A549 (cell line): ENCODE data around the gene PCYT1A. TPM values are rescaled to one million over a fixed set of nuclear protein-coding genes. Genes with fewer than 3 reads are reported as not detected.
A peak's percentile ranks its signal among the peaks of the same experiment; 100 is the strongest.

ENCODE experiments used
- ATAC-seq, 2 experiments: fragments of 200-7000 bp in 1 of 2; fragments of >200 bp in 1 of 2; cut with Nextera tagmentation in 1 of 2; cut with Tn5 transposase in 1 of 2; 3 replicates each; pipeline versions ENCODE4 v1.8.0 to v1.9.1; 2018 to 2020; ENCODE audit warnings: mild to moderate bottlenecking in 1 of 2, moderate library complexity in 1 of 2
- CTCF ChIA-PET: fragments of 300-600 bp; sonication (Branson Sonifier 250); formaldehyde crosslinking; extraction: SDS; loops from one replicate; lab custom pipeline; 2021; ENCODE audit warnings: antibody characterized with exemption, inconsistent platforms; lab: Yijun Ruan, JAX
- POLR2A ChIA-PET: fragments of 350-600 bp; formaldehyde crosslinking; extraction: SDS; loops from one replicate; lab custom pipeline; 2021; ENCODE audit warnings: antibody characterized with exemption, inconsistent platforms; lab: Yijun Ruan, JAX
- DNase-seq, 2 experiments: peaks; one replicate each; pipeline versions ENCODE4 v3.0.0 to v3.0.0-alpha.2; 2011 to 2016; ENCODE audit warnings: low read depth in 1 of 2, low spot score in 1 of 2
- FAIRE-seq: peaks from 2 replicates; lab custom pipeline; 2011; peaks lifted over from hg19 to GRCh38; lab: Jason Lieb, UNC
- H3K27ac ChIP-seq, 2 experiments: fragments of >200 bp; sonication (Bioruptor Twin); formaldehyde crosslinking; 3 replicates each; pipeline ENCODE4 v1.5.1; 2016 to 2017
- H3K4me1 ChIP-seq: fragments of >200 bp; sonication (Bioruptor Twin); formaldehyde crosslinking; 3 replicates; pipeline ENCODE4 v1.6.1; 2016
- H3K4me2 ChIP-seq: fragments of >200 bp; sonication (Bioruptor Twin); formaldehyde crosslinking; 3 replicates; pipeline ENCODE4 v1.6.1; 2016
- H3K4me3 ChIP-seq: fragments of >200 bp; sonication (Bioruptor Twin); formaldehyde crosslinking; 3 replicates; pipeline ENCODE4 v1.5.1; 2016
- H3K9me3 ChIP-seq: fragments of >200 bp; sonication (Bioruptor Twin); formaldehyde crosslinking; 3 replicates; pipeline ENCODE4 v1.6.1; 2016
- BHLHE40 ChIP-seq: IDR thresholded peaks from 2 replicates; pipeline ENCODE4 v1.6.1; 2012; ENCODE audit warnings: low read depth, low read length, inconsistent platforms
- CEBPB ChIP-seq, 2 experiments: fragments of >200 bp in 1 of 2; sonication (Bioruptor Twin) in 1 of 2; formaldehyde crosslinking in 1 of 2; IDR thresholded peaks; 2 replicates each; pipeline ENCODE4 v1.6.1; 2012 to 2016
- EHMT2 ChIP-seq: fragments of 200-600 bp; sonication (generic); IDR thresholded peaks from 2 replicates; pipeline ENCODE4 v1.6.1; 2016; ENCODE audit warnings: antibody characterized with exemption, low read depth, mild to moderate bottlenecking, moderate library complexity
- EP300 ChIP-seq, 2 experiments: fragments of >200 bp; sonication (Bioruptor Twin); formaldehyde crosslinking; IDR thresholded peaks; 2 replicates in 1 of 2; 3 replicates in 1 of 2; pipeline ENCODE4 v1.6.1; 2016 to 2017
- HDAC2 ChIP-seq: fragments of 200-600 bp; sonication (generic); IDR thresholded peaks from 2 replicates; pipeline ENCODE4 v1.6.1; 2016
- HOXB5 ChIP-seq: fragments of 250-450 bp; sonication (Bioruptor Pico); IDR thresholded peaks from 2 replicates; pipeline ENCODE4 v1.5.0; 2020; ENCODE audit warnings: mild to moderate bottlenecking, moderate library complexity
- JUN ChIP-seq, 2 experiments: fragments of >200 bp; sonication (Bioruptor Twin); formaldehyde crosslinking; IDR thresholded peaks; 2 replicates in 1 of 2; 3 replicates in 1 of 2; pipeline ENCODE4 v1.6.1; 2016 to 2017
- JUNB ChIP-seq: fragments of >200 bp; sonication (Bioruptor Twin); formaldehyde crosslinking; IDR thresholded peaks from 2 replicates; pipeline ENCODE4 v1.6.1; 2016
- MAX ChIP-seq: IDR thresholded peaks from 2 replicates; pipeline ENCODE4 v1.6.1; 2012
- MAZ ChIP-seq: fragments of 150-350 bp; IDR thresholded peaks from 2 replicates; pipeline ENCODE4 v1.6.1; 2014; ENCODE audit warnings: antibody characterized with exemption, low read depth, low read length, borderline replicate concordance
- NFE2L2 ChIP-seq: fragments of 150-350 bp; conservative IDR thresholded peaks from 2 replicates; pipeline ENCODE4 v1.6.1; 2014; ENCODE audit warnings: low read length
- PHF8 ChIP-seq: fragments of 200-600 bp; sonication (generic); IDR thresholded peaks from 2 replicates; pipeline ENCODE4 v1.6.1; 2016; ENCODE audit warnings: low read depth, mild to moderate bottlenecking, antibody characterized with exemption, moderate library complexity, borderline replicate concordance
- POLR2A ChIP-seq: IDR thresholded peaks from 2 replicates; pipeline ENCODE4 v1.6.1; 2012; ENCODE audit warnings: mild to moderate bottlenecking, low read length
- RARB ChIP-seq: fragments of 250-450 bp; sonication (Bioruptor Pico); IDR thresholded peaks from 2 replicates; pipeline ENCODE4 v1.8.0; 2021; ENCODE audit warnings: mild to moderate bottlenecking, moderate library complexity
- RCOR1 ChIP-seq: fragments of 150-350 bp; IDR thresholded peaks from 2 replicates; pipeline ENCODE4 v1.6.1; 2014; ENCODE audit warnings: antibody characterized with exemption, low read length, low read depth
- RFX5 ChIP-seq: fragments of 450-650 bp; IDR thresholded peaks from 2 replicates; pipeline ENCODE4 v1.7.1; 2014; ENCODE audit warnings: antibody characterized with exemption, mild to moderate bottlenecking, moderate library complexity
- RNF2 ChIP-seq: fragments of 200-600 bp; sonication (generic); IDR thresholded peaks from 2 replicates; pipeline ENCODE4 v1.6.1; 2016; ENCODE audit warnings: low read depth, mild to moderate bottlenecking, antibody characterized with exemption, moderate library complexity, borderline replicate concordance
- USF2 ChIP-seq: fragments of 450-650 bp; IDR thresholded peaks from 2 replicates; pipeline ENCODE4 v1.6.1; 2014; ENCODE audit warnings: antibody characterized with exemption
- ZC3H11A ChIP-seq: fragments of 450-650 bp; IDR thresholded peaks from 2 replicates; pipeline ENCODE4 v1.6.1; 2014; ENCODE audit warnings: antibody characterized with exemption, mild to moderate bottlenecking
- ZFP36 ChIP-seq: fragments of 450-650 bp; IDR thresholded peaks from 2 replicates; pipeline ENCODE4 v1.6.1; 2014; ENCODE audit warnings: borderline replicate concordance; ENCODE audit not compliant: partially characterized antibody
- WGBS: methylation state at CpG from one replicate; pipeline ENCODE4 v1.1.6; 2017; ENCODE audit errors: missing lambda C conversion rate; 5-methylcytosine and 5-hydroxymethylcytosine counted together
- polyA plus RNA-seq, 4 experiments: library from polyadenylated mRNA; depleted of rRNA in 3 of 4; stranded (reverse); fragments of >200 nt; fragmentation: RNase III in 1 of 4; extraction: RNeasy Plus Mini Kit Qiagen cat#74134 plus additional on column Dnase treatment in 1 of 4; gene quantifications; 2 replicates in 3 of 4; 3 replicates in 1 of 4; pipeline ENCODE4 v1.2.3, GENCODE V29; 2011 to 2017
- TF ChIP-seq, protein P1 (sequence below): fragments of >200 bp; sonication (Bioruptor Twin); formaldehyde crosslinking; IDR thresholded peaks from 3 replicates; pipeline ENCODE4 v1.6.1; 2016

Gene PCYT1A
- polyA plus RNA-seq, 2 of the 4 experiments (the other 2 are of a cell fraction): 41.9 to 45.4 TPM

DNA sequence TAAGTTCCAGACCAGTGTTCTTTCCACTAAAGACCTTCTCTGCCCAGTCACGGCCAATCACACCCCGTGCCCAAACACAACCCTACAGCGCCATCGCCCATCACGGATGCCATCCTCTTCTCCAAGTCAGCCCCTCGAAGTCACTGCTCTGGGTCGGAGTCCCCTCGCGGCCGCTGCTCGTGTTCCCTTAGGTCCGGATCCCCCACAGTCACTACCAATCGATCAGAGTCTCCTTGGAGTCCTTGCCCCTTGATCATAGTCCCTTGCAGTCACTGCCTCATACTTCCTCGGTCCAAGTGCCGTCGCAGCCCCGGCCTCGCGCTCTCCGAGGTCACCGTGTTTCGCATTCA is 461 bp downstream of the PCYT1A start:
- Histone ChIP-seq H3K27ac (peak overlapping the region; percentile 92 to 95), H3K4me3 (peak overlapping the region; percentile 89), H3K9me3 (no peaks in the 10 kb centered on the region), H3K4me1 (peaks cover 13% of the 10 kb centered on the region), H3K4me2 (peak overlapping the region; percentile 91)
- DNase-seq (peak; percentile 7 to 10), FAIRE-seq (no peak), ATAC-seq (peak; percentile 48 to 54; a peak in 5 of 6 replicates)
- TF ChIP-seq EHMT2: no peak
- TF ChIP-seq RCOR1: no peak
- TF ChIP-seq, protein P1, sequence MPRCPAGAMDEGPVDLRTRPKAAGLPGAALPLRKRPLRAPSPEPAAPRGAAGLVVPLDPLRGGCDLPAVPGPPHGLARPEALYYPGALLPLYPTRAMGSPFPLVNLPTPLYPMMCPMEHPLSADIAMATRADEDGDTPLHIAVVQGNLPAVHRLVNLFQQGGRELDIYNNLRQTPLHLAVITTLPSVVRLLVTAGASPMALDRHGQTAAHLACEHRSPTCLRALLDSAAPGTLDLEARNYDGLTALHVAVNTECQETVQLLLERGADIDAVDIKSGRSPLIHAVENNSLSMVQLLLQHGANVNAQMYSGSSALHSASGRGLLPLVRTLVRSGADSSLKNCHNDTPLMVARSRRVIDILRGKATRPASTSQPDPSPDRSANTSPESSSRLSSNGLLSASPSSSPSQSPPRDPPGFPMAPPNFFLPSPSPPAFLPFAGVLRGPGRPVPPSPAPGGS: no peak
- no peak for TF ChIP-seq BHLHE40
- WGBS: 3% methylated on average over 21 of the region's 22 CpGs
- ChIA-PET CTCF (no interaction called here), POLR2A (interaction anchor here (0.5 to 1.4 kb wide), 5 partner anchors 10 to 31 kb away, joined by 3 read pairs; partner anchors contain the start of gene DYNLT2B)

DNA sequence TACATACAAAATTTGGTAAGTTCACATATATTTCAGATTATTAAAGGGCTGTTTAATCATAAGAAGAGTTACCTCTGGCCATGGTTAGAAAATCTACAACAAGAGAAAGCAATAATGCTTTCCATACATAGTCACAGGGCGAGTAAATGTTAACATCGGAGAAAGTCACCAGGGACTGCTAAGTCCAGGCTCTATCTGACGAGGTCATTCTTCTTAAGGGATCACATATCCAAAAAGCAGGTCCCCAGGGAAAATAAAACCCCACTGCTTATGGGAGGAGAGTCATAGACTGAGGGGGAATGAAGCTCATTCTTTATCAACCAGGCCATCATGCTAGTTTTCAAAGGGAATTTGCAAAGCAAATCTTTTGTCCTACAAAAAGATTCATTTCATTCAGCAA is 3.1 kb downstream of the PCYT1A start:
- WGBS: 79% methylated on average over 3 of the region's 3 CpGs
- Histone ChIP-seq H3K9me3 (no peaks in the 10 kb centered on the region), H3K4me1 (peaks cover 31% of the 10 kb centered on the region), H3K4me3 (no peak overlapping the region), H3K4me2 (0 out of 3 replicates have a peak overlapping the region, but pooled peaks have one; percentile 6), H3K27ac (no peak overlapping the region)
- no peak for DNase-seq
- FAIRE-seq: no peak
- no peak for TF ChIP-seq RNF2
- TF ChIP-seq ZC3H11A: no peak
- TF ChIP-seq MAX: no peak
- TF ChIP-seq USF2: no peak
- no peak for TF ChIP-seq MAZ
- TF ChIP-seq PHF8: no peak
- no peak for TF ChIP-seq CEBPB (IDR thresholded peaks at IDR 0.05)
- TF ChIP-seq JUN (IDR thresholded peaks at IDR 0.05): no peak
- TF ChIP-seq NFE2L2: no peak
- no peak for TF ChIP-seq HDAC2
- TF ChIP-seq ZFP36: no peak
- no peak for TF ChIP-seq RARB (CRISPR knock-in tag)
- TF ChIP-seq EHMT2: no peak
- TF ChIP-seq JUNB: no peak
- ChIA-PET POLR2A (no interaction called here), CTCF (no interaction called here)
- ATAC-seq: no peak

- FAIRE-seq (no peak), ATAC-seq (no peak)
- Histone ChIP-seq H3K4me1 (peaks cover 41% of the 10 kb centered on the region), H3K27ac (no peak overlapping the region), H3K9me3 (no peaks in the 10 kb centered on the region)
- 88% methylated on average over 4 of the region's 4 CpGs for WGBS
- no peak for TF ChIP-seq HOXB5
- no peak for TF ChIP-seq MAZ
- TF ChIP-seq RFX5: no peak
- TF ChIP-seq, protein P1: no peak
- TF ChIP-seq EP300 (IDR thresholded peaks at IDR 0.05): no peak
- TF ChIP-seq POLR2A: no peak
- no peak for TF ChIP-seq ZFP36
- no peak for TF ChIP-seq JUN (IDR thresholded peaks at IDR 0.05)
- no peak for TF ChIP-seq USF2
- TF ChIP-seq, all 56 proteins: peak for 0
- no peak for DNase-seq
- CTCF ChIA-PET: interaction anchor here (1.0 to 2.0 kb wide), 3 partner anchors 9 to 29 kb away, joined by 3 to 8 read pairs (median 3); no protein-coding TSS in a partner anchor
- Histone ChIP-seq H3K4me2 (no peak overlapping the region), H3K4me3 (no peak overlapping the region)
- POLR2A ChIA-PET: no interaction called here
Measured at GRCh38 chr3:196281962-196282361, 5.6 kb downstream of the PCYT1A start.
